ENCODE data around the gene KIFAP3.

The KIFAP3 gene

GRCh38 chr1:169914531-169914930 is 160.0 kb downstream of the KIFAP3 start:
- DNase-seq (ENCODE audit: low spot score): no peak
- ATAC-seq (ENCODE audit: low read depth): peak; percentile 84
- peak overlapping the region; percentile 25 for H3K27ac ChIP-seq (ENCODE audit: poor library complexity, severe bottlenecking)
- H3K9me3 ChIP-seq (ENCODE audit: severe bottlenecking): no peaks in the 10 kb centered on the region
- no peaks in the 10 kb centered on the region for H3K27me3 ChIP-seq (ENCODE audit: insufficient read depth, poor library complexity, severe bottlenecking)
- peaks cover 11% of the 10 kb centered on the region for H3K4me1 ChIP-seq (ENCODE audit: insufficient read depth, poor library complexity, severe bottlenecking)
- H3K4me3 ChIP-seq (ENCODE audit: severe bottlenecking): no peak overlapping the region
- TF ChIP-seq CTCF (IDR thresholded peaks at IDR 0.05; ENCODE audit: poor library complexity, severe bottlenecking): no peak
- H3K36me3 ChIP-seq (ENCODE audit: low read depth): no peaks in the 10 kb centered on the region

- Histone ChIP-seq H3K27me3 (ENCODE audit: insufficient read depth, poor library complexity, severe bottlenecking) (no peaks in the 10 kb centered on the region), H3K36me3 (ENCODE audit: low read depth) (no peaks in the 10 kb centered on the region), H3K4me3 (ENCODE audit: severe bottlenecking) (no peak overlapping the region), H3K27ac (ENCODE audit: poor library complexity, severe bottlenecking) (no peak overlapping the region), H3K4me1 (ENCODE audit: insufficient read depth, poor library complexity, severe bottlenecking) (peaks cover 4% of the 10 kb centered on the region), H3K9me3 (ENCODE audit: severe bottlenecking) (no peaks in the 10 kb centered on the region)
- no peak for TF ChIP-seq CTCF (IDR thresholded peaks at IDR 0.05; ENCODE audit: poor library complexity, severe bottlenecking)
- ATAC-seq (ENCODE audit: low read depth) (no peak), DNase-seq (ENCODE audit: low spot score) (no peak)
Observed at GRCh38 chr1:169909499-169909898, 165.0 kb downstream of the KIFAP3 start.

- Histone ChIP-seq H3K4me1 (ENCODE audit: insufficient read depth, poor library complexity, severe bottlenecking) (no peaks in the 10 kb centered on the region), H3K36me3 (ENCODE audit: low read depth) (no peaks in the 10 kb centered on the region), H3K27ac (ENCODE audit: poor library complexity, severe bottlenecking) (no peak overlapping the region), H3K27me3 (ENCODE audit: insufficient read depth, poor library complexity, severe bottlenecking) (no peaks in the 10 kb centered on the region), H3K4me3 (ENCODE audit: severe bottlenecking) (no peak overlapping the region), H3K9me3 (ENCODE audit: severe bottlenecking) (no peaks in the 10 kb centered on the region)
- ATAC-seq (ENCODE audit: low read depth): no peak
- TF ChIP-seq CTCF (IDR thresholded peaks at IDR 0.05; ENCODE audit: poor library complexity, severe bottlenecking): no peak
- no peak for DNase-seq (ENCODE audit: low spot score)
Observed at GRCh38 chr1:169906938-169907337, 167.6 kb downstream of the KIFAP3 start.

- Histone ChIP-seq H3K4me3 (ENCODE audit: severe bottlenecking) (no peak overlapping the region), H3K4me1 (ENCODE audit: insufficient read depth, poor library complexity, severe bottlenecking) (no peaks in the 10 kb centered on the region), H3K36me3 (ENCODE audit: low read depth) (no peaks in the 10 kb centered on the region), H3K27me3 (ENCODE audit: insufficient read depth, poor library complexity, severe bottlenecking) (no peaks in the 10 kb centered on the region), H3K9me3 (ENCODE audit: severe bottlenecking) (no peaks in the 10 kb centered on the region), H3K27ac (ENCODE audit: poor library complexity, severe bottlenecking) (no peak overlapping the region)
- no peak for DNase-seq (ENCODE audit: low spot score)
- TF ChIP-seq CTCF (IDR thresholded peaks at IDR 0.05; ENCODE audit: poor library complexity, severe bottlenecking): no peak
- ATAC-seq (ENCODE audit: low read depth): no peak
Observed at GRCh38 chr1:169904834-169905233, 169.7 kb downstream of the KIFAP3 start.

GRCh38 chr1:169902751-169903150 is 171.7 kb downstream of the KIFAP3 start:
- Histone ChIP-seq H3K4me3 (ENCODE audit: severe bottlenecking) (no peak overlapping the region), H3K27me3 (ENCODE audit: insufficient read depth, poor library complexity, severe bottlenecking) (no peaks in the 10 kb centered on the region), H3K36me3 (ENCODE audit: low read depth) (no peaks in the 10 kb centered on the region), H3K9me3 (ENCODE audit: severe bottlenecking) (no peaks in the 10 kb centered on the region), H3K27ac (ENCODE audit: poor library complexity, severe bottlenecking) (no peak overlapping the region), H3K4me1 (ENCODE audit: insufficient read depth, poor library complexity, severe bottlenecking) (no peaks in the 10 kb centered on the region)
- ATAC-seq (ENCODE audit: low read depth) (no peak), DNase-seq (ENCODE audit: low spot score) (no peak)
- TF ChIP-seq CTCF (IDR thresholded peaks at IDR 0.05; ENCODE audit: poor library complexity, severe bottlenecking): no peak
